ENCODE data around the gene GREM2.

The GREM2 gene

DNA sequence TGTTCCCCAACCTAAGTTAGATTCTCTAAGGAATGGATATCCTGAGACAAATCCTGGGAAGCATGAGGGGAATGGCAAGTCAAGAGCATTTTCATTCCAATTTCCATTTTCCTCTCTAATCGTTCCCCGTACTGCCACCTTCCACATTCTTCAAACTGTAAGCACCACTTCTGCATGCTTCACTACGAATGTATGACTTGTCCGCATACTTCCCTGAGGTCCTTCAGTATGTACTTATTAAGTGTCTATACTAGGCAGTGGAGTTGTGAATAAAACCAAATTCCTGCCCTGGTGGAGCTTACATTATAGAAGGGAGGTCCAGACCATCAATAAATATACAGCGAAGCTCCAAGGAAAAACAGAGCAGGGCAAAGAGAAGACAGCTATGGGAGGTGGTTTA is 154.8 kb downstream of the GREM2 start:
- Histone ChIP-seq H3K9ac (ENCODE audit: low read depth, low read length) (no peak overlapping the region), H3K27ac (ENCODE audit: low read depth, low read length) (no peak overlapping the region), H3K4me3 (ENCODE audit: low read depth, low read length) (no peak overlapping the region), H3K4me1 (ENCODE audit: control insufficient read depth, insufficient read depth, low read length) (no peaks in the 10 kb centered on the region), H3K27me3 (ENCODE audit: control insufficient read depth, insufficient read depth, low read length) (no peaks in the 10 kb centered on the region), H3K36me3 (ENCODE audit: control insufficient read depth, insufficient read depth, low read length) (no peaks in the 10 kb centered on the region), H3K9me3 (ENCODE audit: control insufficient read depth, insufficient read depth, low read length) (no peaks in the 10 kb centered on the region)

DNA sequence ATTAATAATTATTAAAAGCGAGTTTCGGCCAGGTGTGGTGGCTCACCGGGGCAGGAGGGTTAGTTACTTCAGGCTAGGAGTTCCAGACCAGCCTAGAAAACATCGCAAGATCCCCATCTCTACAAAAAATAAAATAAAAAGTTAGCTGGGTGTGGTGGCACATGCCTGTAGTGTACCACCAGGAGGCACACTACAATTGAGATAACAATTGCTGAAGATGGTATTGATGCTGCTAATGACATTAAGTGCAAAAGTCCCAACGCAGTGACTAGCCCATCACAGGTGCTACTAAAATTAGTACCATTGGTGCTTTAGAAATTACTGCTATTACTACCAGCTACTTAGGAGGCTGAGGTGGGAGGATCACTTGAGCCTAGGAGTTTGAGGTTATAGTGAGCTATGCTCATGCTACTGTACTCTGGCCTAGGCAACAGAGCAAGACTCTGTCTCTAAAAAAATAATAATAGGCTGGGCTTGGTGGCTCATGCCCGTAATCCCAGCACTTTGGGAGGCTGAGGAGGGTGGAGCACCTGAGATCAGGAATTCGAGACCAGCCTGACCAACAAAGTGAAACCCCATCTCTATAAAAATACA is 156.6 kb downstream of the GREM2 start:
- H3K9me3 ChIP-seq (ENCODE audit: control insufficient read depth, insufficient read depth, low read length) = no peaks in the 10 kb centered on the region
- no peaks in the 10 kb centered on the region for H3K4me1 ChIP-seq (ENCODE audit: control insufficient read depth, insufficient read depth, low read length)
- H3K36me3 ChIP-seq (ENCODE audit: control insufficient read depth, insufficient read depth, low read length) = no peaks in the 10 kb centered on the region
- no peak overlapping the region for H3K9ac ChIP-seq (ENCODE audit: low read depth, low read length)
- no peaks in the 10 kb centered on the region for H3K27me3 ChIP-seq (ENCODE audit: control insufficient read depth, insufficient read depth, low read length)
- no peak overlapping the region for H3K27ac ChIP-seq (ENCODE audit: low read depth, low read length)
- H3K4me3 ChIP-seq (ENCODE audit: low read depth, low read length) = no peak overlapping the region

DNA sequence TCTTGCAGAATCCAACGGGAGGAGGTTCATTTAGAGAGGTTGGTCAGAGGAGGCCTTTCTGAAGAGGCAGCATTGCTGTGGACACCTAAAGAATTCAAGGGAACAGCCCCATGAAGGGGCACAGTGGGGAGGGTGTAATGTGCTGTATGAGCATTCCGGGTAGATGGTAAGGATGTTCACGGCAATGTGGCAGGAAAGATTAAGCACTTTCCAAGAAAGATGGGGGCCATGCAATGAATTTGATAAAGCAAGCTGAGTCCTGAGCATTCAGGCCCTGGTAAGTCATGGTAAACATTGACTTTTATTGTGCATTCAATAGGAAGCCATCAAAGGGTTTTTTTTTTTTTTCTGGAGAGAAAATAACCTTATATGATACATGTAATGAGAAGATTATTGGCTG is 166.6 kb downstream of the GREM2 start:
- Histone ChIP-seq H3K4me3 (ENCODE audit: low read depth, low read length) (no peak overlapping the region), H3K27ac (ENCODE audit: low read depth, low read length) (no peak overlapping the region), H3K27me3 (ENCODE audit: control insufficient read depth, insufficient read depth, low read length) (no peaks in the 10 kb centered on the region), H3K4me1 (ENCODE audit: control insufficient read depth, insufficient read depth, low read length) (no peaks in the 10 kb centered on the region), H3K9me3 (ENCODE audit: control insufficient read depth, insufficient read depth, low read length) (no peaks in the 10 kb centered on the region), H3K36me3 (ENCODE audit: control insufficient read depth, insufficient read depth, low read length) (no peaks in the 10 kb centered on the region), H3K9ac (ENCODE audit: low read depth, low read length) (no peak overlapping the region)

DNA sequence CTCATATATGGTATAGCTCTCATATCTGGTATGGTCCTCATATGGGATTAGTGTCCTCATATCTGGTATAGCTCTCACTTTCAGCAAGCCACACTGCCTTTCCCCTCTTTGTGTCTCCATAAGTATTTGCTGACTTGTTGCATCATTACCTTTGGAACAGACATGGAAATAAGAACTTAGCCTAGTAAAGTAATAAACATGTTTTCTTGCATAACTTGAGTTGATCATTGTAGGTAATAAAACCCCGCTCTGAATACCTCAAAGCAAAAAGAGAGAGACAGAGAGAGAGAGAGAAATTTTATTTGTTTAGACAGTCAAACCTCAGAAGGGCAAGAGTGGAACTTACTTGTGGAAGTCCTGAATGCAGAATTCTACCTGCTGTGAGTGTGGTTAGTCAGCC is 170.3 kb downstream of the GREM2 start:
- Histone ChIP-seq H3K27me3 (ENCODE audit: control insufficient read depth, insufficient read depth, low read length) (no peaks in the 10 kb centered on the region), H3K9ac (ENCODE audit: low read depth, low read length) (no peak overlapping the region), H3K4me1 (ENCODE audit: control insufficient read depth, insufficient read depth, low read length) (no peaks in the 10 kb centered on the region), H3K36me3 (ENCODE audit: control insufficient read depth, insufficient read depth, low read length) (no peaks in the 10 kb centered on the region), H3K4me3 (ENCODE audit: low read depth, low read length) (no peak overlapping the region), H3K9me3 (ENCODE audit: control insufficient read depth, insufficient read depth, low read length) (no peaks in the 10 kb centered on the region), H3K27ac (ENCODE audit: low read depth, low read length) (no peak overlapping the region)

All from HUES48 (cell line).